Fibroblast of lung (primary cell): Measurements from ENCODE around the gene SYNJ2. TPM values are rescaled to one million over a fixed set of nuclear protein-coding genes. Genes with fewer than 3 reads are reported as not detected.

Experiments used
- DNase-seq, 2 donors: peaks; one replicate each; pipeline versions ENCODE4 v3.0.0 to v3.0.0-alpha.2; 2010; ENCODE audit warnings: low read depth in 2 of 2
- H2AFZ ChIP-seq: 2 replicates; pipeline ENCODE4 v1.5.1; 2012; ENCODE audit warnings: low read length, control low read depth, inconsistent platforms
- H3K27ac ChIP-seq: 2 replicates; pipeline ENCODE4 v1.5.1; 2011; ENCODE audit warnings: low read length, control low read depth; ENCODE audit not compliant: insufficient read depth
- H3K27me3 ChIP-seq: 2 replicates; pipeline ENCODE4 v1.5.1; 2011; ENCODE audit warnings: mild to moderate bottlenecking, low read length; ENCODE audit not compliant: control insufficient read depth, insufficient read depth
- H3K36me3 ChIP-seq: 2 replicates; pipeline ENCODE4 v1.5.1; 2011; ENCODE audit warnings: low read length; ENCODE audit not compliant: control insufficient read depth, insufficient read depth
- H3K4me1 ChIP-seq: 2 replicates; pipeline ENCODE4 v1.5.1; 2011; ENCODE audit warnings: low read length; ENCODE audit not compliant: control insufficient read depth, insufficient read depth; ENCODE audit errors: extremely low read depth
- H3K4me2 ChIP-seq: 2 replicates; pipeline ENCODE4 v1.5.1; 2011; ENCODE audit warnings: low read length, control low read depth; ENCODE audit not compliant: insufficient read depth; ENCODE audit errors: extremely low read depth
- H3K4me3 ChIP-seq, 4 experiments: fragments of 200-600 bp in 1 of 4; sonication (generic) in 1 of 4; replicated peaks in 1 of 4; 2 replicates each; pipeline ENCODE4 v1.5.1; 2011 to 2016; ENCODE audit warnings: low read length in 4 of 4, low read depth in 3 of 4, mild to moderate bottlenecking in 3 of 4, control low read depth in 2 of 4, inconsistent platforms in 1 of 4, mixed read lengths in 1 of 4; ENCODE audit not compliant: insufficient read depth in 1 of 4; ENCODE audit errors: control extremely low read depth in 1 of 4
- H3K79me2 ChIP-seq: 2 replicates; pipeline ENCODE4 v1.5.1; 2012; ENCODE audit warnings: mild to moderate bottlenecking, low read length, inconsistent platforms; ENCODE audit not compliant: control insufficient read depth, insufficient read depth
- H3K9ac ChIP-seq: 2 replicates; pipeline ENCODE4 v1.5.1; 2011; ENCODE audit warnings: mild to moderate bottlenecking, low read length, control low read depth; ENCODE audit not compliant: insufficient read depth
- H3K9me3 ChIP-seq: 2 replicates; pipeline ENCODE4 v1.5.1; 2012; ENCODE audit warnings: low read depth, low read length; ENCODE audit not compliant: control insufficient read depth, insufficient read depth
- H4K20me1 ChIP-seq: 2 replicates; pipeline ENCODE4 v1.5.1; 2011; ENCODE audit warnings: low read length; ENCODE audit not compliant: control insufficient read depth, insufficient read depth; ENCODE audit errors: extremely low read depth
- EZH2 ChIP-seq: IDR thresholded peaks from 2 replicates; pipeline ENCODE4 v1.5.1; 2012; ENCODE audit warnings: low read length, control low read depth, mild to moderate bottlenecking; ENCODE audit errors: missing control alignments
- polyA plus RNA-seq, 2 donors: library from polyadenylated mRNA; depleted of rRNA in 1 of 2; stranded (reverse) in 1 of 2; unstranded in 1 of 2; fragments of >200 nt; gene quantifications; 2 replicates each; pipeline ENCODE4 v1.2.1, GENCODE V29; 2011 to 2012; ENCODE audit warnings: missing spikeins in 1 of 2
- total RNA-seq: library from RNA; depleted of rRNA; stranded (reverse); fragments of >200 nt; gene quantifications from 2 replicates; pipeline ENCODE4 v1.2.1, GENCODE V29; 2014
- TF ChIP-seq, protein P1 (sequence below), 2 donors: IDR thresholded peaks in 1 of 2; conservative IDR thresholded peaks in 1 of 2; 1 replicate in 1 of 2; 2 replicates in 1 of 2; pipeline ENCODE4 v1.5.1; 2011 to 2012; ENCODE audit warnings: low read length in 2 of 2, control low read depth in 1 of 2, inconsistent platforms in 1 of 2, low read depth in 1 of 2, mild to moderate bottlenecking in 1 of 2

SYNJ2 gene
- total and polyA plus RNA-seq, 2 donors (not counting 1 experiment from before 2014, with no cell fraction given), result 23.5 to 57.3 TPM

- Histone ChIP-seq H4K20me1 (no peaks in the 10 kb centered on the region), H3K4me1 (peaks cover 18% of the 10 kb centered on the region), H3K4me2 (no peak overlapping the region), H3K27me3 (no peaks in the 10 kb centered on the region), H3K36me3 (peaks cover 24% of the 10 kb centered on the region), H3K9ac (no peak overlapping the region), H3K9me3 (no peaks in the 10 kb centered on the region), H3K79me2 (no peaks in the 10 kb centered on the region), H3K27ac (peak overlapping the region; percentile 35), H3K4me3 (no peak overlapping the region), H2AFZ (no peak overlapping the region)
- TF ChIP-seq, protein P1, sequence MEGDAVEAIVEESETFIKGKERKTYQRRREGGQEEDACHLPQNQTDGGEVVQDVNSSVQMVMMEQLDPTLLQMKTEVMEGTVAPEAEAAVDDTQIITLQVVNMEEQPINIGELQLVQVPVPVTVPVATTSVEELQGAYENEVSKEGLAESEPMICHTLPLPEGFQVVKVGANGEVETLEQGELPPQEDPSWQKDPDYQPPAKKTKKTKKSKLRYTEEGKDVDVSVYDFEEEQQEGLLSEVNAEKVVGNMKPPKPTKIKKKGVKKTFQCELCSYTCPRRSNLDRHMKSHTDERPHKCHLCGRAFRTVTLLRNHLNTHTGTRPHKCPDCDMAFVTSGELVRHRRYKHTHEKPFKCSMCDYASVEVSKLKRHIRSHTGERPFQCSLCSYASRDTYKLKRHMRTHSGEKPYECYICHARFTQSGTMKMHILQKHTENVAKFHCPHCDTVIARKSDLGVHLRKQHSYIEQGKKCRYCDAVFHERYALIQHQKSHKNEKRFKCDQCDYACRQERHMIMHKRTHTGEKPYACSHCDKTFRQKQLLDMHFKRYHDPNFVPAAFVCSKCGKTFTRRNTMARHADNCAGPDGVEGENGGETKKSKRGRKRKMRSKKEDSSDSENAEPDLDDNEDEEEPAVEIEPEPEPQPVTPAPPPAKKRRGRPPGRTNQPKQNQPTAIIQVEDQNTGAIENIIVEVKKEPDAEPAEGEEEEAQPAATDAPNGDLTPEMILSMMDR (conservative IDR thresholded peaks at IDR 0.05 in 1 of 2, IDR thresholded peaks at IDR 0.05 in 1 of 2; ENCODE audit: low read depth in 1 of 2, low read length in 2 of 2), result no peak
- no peak for TF ChIP-seq EZH2
- no peak for DNase-seq
Observed at GRCh38 chr6:158087224-158087867, 105.7 kb downstream of the SYNJ2 start.

- Histone ChIP-seq H3K9ac (no peak overlapping the region), H3K79me2 (no peaks in the 10 kb centered on the region), H3K27me3 (no peaks in the 10 kb centered on the region), H4K20me1 (no peaks in the 10 kb centered on the region), H3K9me3 (no peaks in the 10 kb centered on the region), H3K27ac (no peak overlapping the region), H2AFZ (no peak overlapping the region), H3K4me1 (no peaks in the 10 kb centered on the region), H3K4me2 (no peak overlapping the region), H3K4me3 (no peak overlapping the region), H3K36me3 (peaks cover 24% of the 10 kb centered on the region)
- TF ChIP-seq, protein P1 (conservative IDR thresholded peaks at IDR 0.05 in 1 of 2, IDR thresholded peaks at IDR 0.05 in 1 of 2; ENCODE audit: low read depth in 1 of 2, low read length in 2 of 2), result no peak
- TF ChIP-seq EZH2, result no peak
- no peak for DNase-seq
Observed at GRCh38 chr6:158092806-158093205, 111.1 kb downstream of the SYNJ2 start.

DNA sequence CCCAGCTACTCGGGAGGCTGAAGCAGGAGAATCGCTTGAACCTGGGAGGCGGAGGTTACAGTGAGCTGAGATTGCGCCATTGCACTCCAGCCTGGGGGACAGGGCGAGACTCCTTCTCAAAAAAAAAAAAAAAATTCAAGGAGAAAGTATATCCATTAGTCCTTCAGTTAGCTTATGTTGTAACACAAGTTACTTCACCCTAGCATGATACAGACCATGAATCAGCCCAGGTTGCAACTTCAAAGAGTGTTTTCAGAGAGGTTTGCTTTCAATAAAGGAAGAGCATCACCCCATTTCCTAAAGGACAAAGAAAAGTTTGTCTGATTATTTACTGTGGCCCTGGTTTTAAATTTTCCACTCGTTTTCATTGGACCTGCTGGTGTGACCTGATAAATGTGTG is 113.4 kb downstream of the SYNJ2 start:
- DNase-seq, result no peak

More for the DNA sequence above, 113.4 kb downstream of the SYNJ2 start:
- Histone ChIP-seq H2AFZ (no peak overlapping the region), H3K27me3 (no peaks in the 10 kb centered on the region), H3K36me3 (peaks cover 18% of the 10 kb centered on the region), H3K9ac (no peak overlapping the region), H3K4me3 (no peak overlapping the region), H3K4me2 (no peak overlapping the region), H3K27ac (no peak overlapping the region), H3K79me2 (no peaks in the 10 kb centered on the region), H3K9me3 (no peaks in the 10 kb centered on the region), H3K4me1 (no peaks in the 10 kb centered on the region), H4K20me1 (no peaks in the 10 kb centered on the region)
- TF ChIP-seq, protein P1 (conservative IDR thresholded peaks at IDR 0.05 in 1 of 2, IDR thresholded peaks at IDR 0.05 in 1 of 2; ENCODE audit: low read depth in 1 of 2, low read length in 2 of 2), result no peak
- TF ChIP-seq EZH2, result no peak
